ENCODE data around the gene EXOC7. TPM values are rescaled to one million over a fixed set of nuclear protein-coding genes. Genes with fewer than 3 reads are reported as not detected.

Gene EXOC7
- total and polyA plus RNA-seq, 2 of the 8 experiments (the other 6 are each of a cell fraction or from before 2014, with no cell fraction given), result 77.1 to 92.6 TPM

- peak overlapping the region; percentile 13; the same call in 1 of the 2 replicates for H2BK20ac ChIP-seq (ENCODE audit: low read length)
- H3K56ac ChIP-seq (replicated peaks; ENCODE audit: insufficient read length, low read depth, low read length), result no peak overlapping the region
- H3K4me3 ChIP-seq (ENCODE audit: extremely low read depth in 1 of 4, insufficient read depth in 2 of 4, low read depth in 3 of 4, low read length in 4 of 4), result no peak overlapping the region
- H2BK5ac ChIP-seq (ENCODE audit: low read depth, low read length), result no peak overlapping the region
- FAIRE-seq, result no peak
- no peaks in the 10 kb centered on the region for H3K23me2 ChIP-seq (ENCODE audit: low read depth, low read length)
- no peaks in the 10 kb centered on the region for H3K9me3 ChIP-seq (ENCODE audit: insufficient read depth in 2 of 2, low read depth in 1 of 2, low read length in 1 of 2)
- H3K79me1 ChIP-seq (ENCODE audit: low read depth, low read length), result no peaks in the 10 kb centered on the region
- no peak overlapping the region for H3K4ac ChIP-seq (replicated peaks; ENCODE audit: insufficient read length, low read depth, low read length)
- no peak overlapping the region for H3K27ac ChIP-seq (ENCODE audit: low read depth, low read length)
- H4K5ac ChIP-seq (ENCODE audit: insufficient read length, low read depth, low read length), result no peak overlapping the region
- ChIA-PET POLR2A (ENCODE audit: partially characterized antibody) (interaction anchor here (0.9 to 2.2 kb wide), 3 partner anchors 10 to 21 kb away, joined by 3 to 10 read pairs (median 6); no protein-coding TSS in a partner anchor), CTCF (ENCODE audit: partially characterized antibody) (interaction anchor here (0.6 to 24.4 kb wide), 18 partner anchors 7 to 1126 kb away, joined by 3 to 778 read pairs (median 4); partner anchors contain the start of genes EXOC7 and FOXJ1)
- 76% methylated on average over 9 of the region's 9 CpGs; no CpG with 5 or more reads in 1 of the 2 experiments for WGBS, 2 experiments (ENCODE audit: extremely low coverage in 1 of 2, insufficient coverage in 1 of 2, insufficient read length in 1 of 2, insufficient replicate concordance in 2 of 2, low coverage in 1 of 2, low lambda C conversion rate in 2 of 2, missing lambda C conversion rate in 1 of 2)
- H3K18ac ChIP-seq (ENCODE audit: extremely low read depth, low read length), result no peak overlapping the region
- no peak for DNase-seq (ENCODE audit: low read depth in 1 of 2, low spot score in 2 of 2)
- no peak overlapping the region for H3K23ac ChIP-seq (ENCODE audit: insufficient read length)
- H3K4me2 ChIP-seq (ENCODE audit: insufficient read depth in 1 of 2, low read depth in 2 of 2, low read length in 2 of 2), result 0 out of 4 replicates have a peak overlapping the region, but pooled peaks of 1 of the 2 experiments have one; percentile 3
- no peak overlapping the region for H2AFZ ChIP-seq (ENCODE audit: low read length)
- H2AK5ac ChIP-seq (ENCODE audit: low read depth, low read length), result no peak overlapping the region
- H3K27me3 ChIP-seq (replicated peaks in 1 of 4; ENCODE audit: control insufficient read depth in 3 of 4, extremely low read depth in 1 of 4, insufficient read depth in 3 of 4, low read length in 3 of 4), result no peaks in the 10 kb centered on the region
- no peak overlapping the region for H4K91ac ChIP-seq (replicated peaks; ENCODE audit: insufficient read length, low read length)
- no peaks in the 10 kb centered on the region for H3K79me2 ChIP-seq (ENCODE audit: control insufficient read depth in 1 of 2, insufficient read depth in 2 of 2, low read length in 2 of 2)
- no peak overlapping the region for H2BK12ac ChIP-seq (ENCODE audit: low read depth, low read length)
- H3K9ac ChIP-seq (replicated peaks in 1 of 4; ENCODE audit: extremely low read depth in 1 of 4, low read depth in 3 of 4, low read length in 3 of 4), result no peak overlapping the region
- H4K20me1 ChIP-seq (replicated peaks in 1 of 2; ENCODE audit: control insufficient read depth in 1 of 2, insufficient read depth in 2 of 2, low read length in 2 of 2), result no peaks in the 10 kb centered on the region
- H3K36me3 ChIP-seq (ENCODE audit: control insufficient read depth in 2 of 4, insufficient read depth in 4 of 4, low read length in 3 of 4), result no peaks in the 10 kb centered on the region
- no peak overlapping the region; the same call in 1 of the 2 replicates for H4K8ac ChIP-seq (ENCODE audit: extremely low read depth, insufficient read depth, low read length)
- no peak overlapping the region for H2BK15ac ChIP-seq (ENCODE audit: low read length)
- no peak overlapping the region for H2BK120ac ChIP-seq (replicated peaks; ENCODE audit: low read depth, low read length)
- H3K14ac ChIP-seq (ENCODE audit: insufficient read length), result no peak overlapping the region
- peaks cover 0 to 13% (median 10%) of the 10 kb centered on the region in 4 experiments; a peak in 5 of 7 replicates for H3K4me1 ChIP-seq (replicated peaks in 1 of 4; ENCODE audit: control insufficient read depth in 3 of 4, insufficient read depth in 4 of 4, low read length in 3 of 4)
- TF ChIP-seq CTCF (IDR thresholded peaks at IDR 0.05; ENCODE audit: control extremely low read depth in 1 of 3, insufficient read depth in 1 of 3, low read depth in 1 of 3, low read length in 3 of 3) (peak in 2 of 3 experiments; percentile 17 to 23; a peak in 3 of 4 replicates), CHD2 (IDR thresholded peaks at IDR 0.05; ENCODE audit: low read length) (no peak), EGR1 (IDR thresholded peaks at IDR 0.05; ENCODE audit: borderline replicate concordance, low read depth, low read length) (no peak), EP300 (IDR thresholded peaks at IDR 0.05; ENCODE audit: borderline replicate concordance in 1 of 2, low read depth in 2 of 2, low read length in 2 of 2) (no peak), TBP (IDR thresholded peaks at IDR 0.05; ENCODE audit: low read depth, low read length) (no peak), USF2 (IDR thresholded peaks at IDR 0.05; ENCODE audit: low read length) (no peak), E2F6 (IDR thresholded peaks at IDR 0.05) (no peak), BCL11A (IDR thresholded peaks at IDR 0.05; ENCODE audit: low read depth in 2 of 2, low read length in 2 of 2) (no peak)
These were observed 49.6 kb upstream of the EXOC7 start for GRCh38 chr17:76153202-76153601.

Measured in H1 (cell line).